ENCODE results near the gene MEX3B. TPM values are rescaled to one million over a fixed set of nuclear protein-coding genes. Genes with fewer than 3 reads are reported as not detected.
"Not testable (repeated sequence)": the region's sequence is repeated elsewhere in the genome, so short reads cannot be mapped to it uniquely, and the experiment has no call there.

MEX3B gene
- total RNA-seq, 1 experiment from 2014 or later: not detected

DNA sequence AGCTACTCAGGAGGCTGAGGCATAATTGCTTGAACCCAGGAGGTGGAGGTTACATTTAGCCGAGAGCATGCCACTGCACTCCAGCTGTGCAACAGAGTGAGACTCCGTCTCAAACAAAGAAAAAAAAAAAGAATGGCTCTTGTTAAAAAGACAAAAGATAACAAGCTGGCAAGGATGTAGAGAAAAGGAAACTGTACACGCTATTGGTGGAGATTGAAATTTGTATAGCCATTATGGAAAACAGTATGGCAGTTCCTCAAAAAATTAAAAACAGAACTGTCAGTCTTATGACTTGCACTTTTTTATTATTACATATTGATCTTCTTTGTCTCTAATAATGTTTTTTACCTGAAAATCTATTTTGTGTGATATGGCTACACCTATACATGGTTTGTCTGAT lies 41.9 kb downstream of the MEX3B start:
- no TSS peak for BruUV-seq (replicated peaks)
- intact Hi-C loops (cut with micrococcal nuclease; ENCODE audit: unreplicated experiment): no loop called here
- no peak for TF ChIP-seq EZH2 (IDR thresholded peaks at IDR 0.05; ENCODE audit: low read depth)
- TF ChIP-seq, protein P1, sequence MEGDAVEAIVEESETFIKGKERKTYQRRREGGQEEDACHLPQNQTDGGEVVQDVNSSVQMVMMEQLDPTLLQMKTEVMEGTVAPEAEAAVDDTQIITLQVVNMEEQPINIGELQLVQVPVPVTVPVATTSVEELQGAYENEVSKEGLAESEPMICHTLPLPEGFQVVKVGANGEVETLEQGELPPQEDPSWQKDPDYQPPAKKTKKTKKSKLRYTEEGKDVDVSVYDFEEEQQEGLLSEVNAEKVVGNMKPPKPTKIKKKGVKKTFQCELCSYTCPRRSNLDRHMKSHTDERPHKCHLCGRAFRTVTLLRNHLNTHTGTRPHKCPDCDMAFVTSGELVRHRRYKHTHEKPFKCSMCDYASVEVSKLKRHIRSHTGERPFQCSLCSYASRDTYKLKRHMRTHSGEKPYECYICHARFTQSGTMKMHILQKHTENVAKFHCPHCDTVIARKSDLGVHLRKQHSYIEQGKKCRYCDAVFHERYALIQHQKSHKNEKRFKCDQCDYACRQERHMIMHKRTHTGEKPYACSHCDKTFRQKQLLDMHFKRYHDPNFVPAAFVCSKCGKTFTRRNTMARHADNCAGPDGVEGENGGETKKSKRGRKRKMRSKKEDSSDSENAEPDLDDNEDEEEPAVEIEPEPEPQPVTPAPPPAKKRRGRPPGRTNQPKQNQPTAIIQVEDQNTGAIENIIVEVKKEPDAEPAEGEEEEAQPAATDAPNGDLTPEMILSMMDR (conservative IDR thresholded peaks at IDR 0.05): no peak

DNA sequence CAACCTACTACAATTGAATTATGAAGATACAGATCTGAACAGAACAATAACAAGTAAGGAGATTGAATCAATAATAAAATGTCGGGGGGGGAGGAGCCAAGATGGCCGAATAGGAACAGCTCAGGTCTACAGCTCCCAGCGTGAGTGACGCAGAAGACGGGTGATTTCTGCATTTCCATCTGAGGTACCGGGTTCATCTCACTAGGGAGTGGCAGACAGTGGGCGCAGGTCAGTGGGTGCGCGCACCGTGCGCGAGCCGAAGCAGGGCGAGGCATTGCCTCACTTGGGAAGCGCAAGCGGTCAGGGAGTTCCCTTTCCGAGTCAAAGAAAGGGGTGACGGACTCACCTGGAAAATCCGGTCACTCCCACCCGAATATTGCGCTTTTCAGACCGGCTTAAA lies 50.7 kb downstream of the MEX3B start:
- H2AFZ ChIP-seq; H3K9me2 ChIP-seq (ENCODE audit: insufficient read depth); H4K20me1 ChIP-seq (ENCODE audit: insufficient read depth); intact Hi-C loops (cut with micrococcal nuclease; ENCODE audit: unreplicated experiment); H3K27me3 ChIP-seq (ENCODE audit: insufficient read depth, low read depth); H3K9me3 ChIP-seq (ENCODE audit: insufficient read depth, low read depth); H3K4me2 ChIP-seq; H3F3A ChIP-seq (ENCODE audit: insufficient read depth, low read depth); H3K79me2 ChIP-seq (ENCODE audit: low read depth); H3K4me3 ChIP-seq; H3K4me1 ChIP-seq (replicated peaks; ENCODE audit: insufficient read depth); H3K27ac ChIP-seq; DNase-seq; H3K36me3 ChIP-seq (ENCODE audit: low read depth); POLR2A ChIA-PET (ENCODE audit: unreplicated experiment); BruUV-seq (replicated peaks); CTCF ChIA-PET: not testable (repeated sequence)

More for the DNA sequence above, 41.9 kb downstream of the MEX3B start:
- H3K79me2 ChIP-seq (ENCODE audit: low read depth): no peaks in the 10 kb centered on the region
- no peaks in the 10 kb centered on the region for H3K9me3 ChIP-seq (ENCODE audit: insufficient read depth, low read depth)
- H3K27ac ChIP-seq: no peak overlapping the region
- H3F3A ChIP-seq (ENCODE audit: insufficient read depth, low read depth): no peaks in the 10 kb centered on the region
- H3K36me3 ChIP-seq (ENCODE audit: low read depth): no peaks in the 10 kb centered on the region
- H2AFZ ChIP-seq: no peak overlapping the region
- H4K20me1 ChIP-seq (ENCODE audit: insufficient read depth): no peaks in the 10 kb centered on the region
- CTCF ChIA-PET: no interaction called here
- H3K9me2 ChIP-seq (ENCODE audit: insufficient read depth): no peaks in the 10 kb centered on the region
- no peak for DNase-seq
- no peak overlapping the region for H3K4me3 ChIP-seq
- peaks cover 12% of the 10 kb centered on the region for H3K27me3 ChIP-seq (ENCODE audit: insufficient read depth, low read depth)
- no peaks in the 10 kb centered on the region for H3K4me1 ChIP-seq (replicated peaks; ENCODE audit: insufficient read depth)
- POLR2A ChIA-PET (ENCODE audit: unreplicated experiment): no interaction called here
- no peak overlapping the region for H3K4me2 ChIP-seq

DNA sequence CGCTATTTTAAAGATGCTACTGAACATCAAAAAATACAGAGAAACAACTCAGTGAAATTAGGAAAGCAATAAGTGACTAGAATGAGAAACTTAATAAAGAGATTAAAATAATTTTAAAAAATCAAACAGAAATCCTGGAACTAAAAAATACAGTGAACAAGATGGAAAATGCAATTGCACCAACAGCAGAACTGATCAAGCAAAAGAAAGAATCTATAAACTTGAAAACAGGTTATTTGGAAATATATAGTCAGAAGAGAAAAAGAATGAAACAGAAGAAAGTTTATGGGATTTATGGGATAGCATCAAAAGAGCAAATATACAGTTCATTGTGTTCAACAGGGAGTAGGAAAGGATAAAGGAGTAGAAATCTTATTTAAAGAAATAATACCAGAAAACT lies 53.3 kb downstream of the MEX3B start:
- H3K79me2 ChIP-seq (ENCODE audit: low read depth): no peaks in the 10 kb centered on the region
- no peaks in the 10 kb centered on the region for H3F3A ChIP-seq (ENCODE audit: insufficient read depth, low read depth)
- no peaks in the 10 kb centered on the region for H3K4me1 ChIP-seq (replicated peaks; ENCODE audit: insufficient read depth)
- ChIA-PET POLR2A (ENCODE audit: unreplicated experiment) (no interaction called here), CTCF (no interaction called here)
- H3K27me3 ChIP-seq (ENCODE audit: insufficient read depth, low read depth): no peaks in the 10 kb centered on the region
- DNase-seq: no peak
- H2AFZ ChIP-seq: no peak overlapping the region
- H4K20me1 ChIP-seq (ENCODE audit: insufficient read depth): no peaks in the 10 kb centered on the region
- H3K4me2 ChIP-seq: no peak overlapping the region
- H3K27ac ChIP-seq: no peak overlapping the region
- H3K9me2 ChIP-seq (ENCODE audit: insufficient read depth): no peaks in the 10 kb centered on the region
- H3K9me3 ChIP-seq (ENCODE audit: insufficient read depth, low read depth): no peaks in the 10 kb centered on the region; the same call in 1 of the 2 replicates
- TF ChIP-seq EZH2 (IDR thresholded peaks at IDR 0.05; ENCODE audit: low read depth): no peak
- TF ChIP-seq, protein P1 (conservative IDR thresholded peaks at IDR 0.05): no peak
- H3K36me3 ChIP-seq (ENCODE audit: low read depth): no peaks in the 10 kb centered on the region
- no TSS peak for BruUV-seq (replicated peaks)
- no peak overlapping the region for H3K4me3 ChIP-seq
- intact Hi-C loops (cut with micrococcal nuclease; ENCODE audit: unreplicated experiment): no loop called here

Other genes with a start within 250 kb of the MEX3B start
- 14.4 and 17.2 TPM in 2 replicates for gene EFL1, start 216.7 kb upstream of the MEX3B start, total RNA-seq (2021)
- 1.7 and 2.7 TPM in 2 replicates for gene SAXO2, start 216.8 kb upstream of the MEX3B start, total RNA-seq (2021)

All from PC-9 (cell line).